Activated gamma-delta T cell (primary cell): ENCODE data around the gene LCNL1.
A peak's percentile ranks its signal among the peaks of the same experiment; 100 is the strongest.

Source experiments
- DNase-seq: peaks from one replicate; lab custom pipeline; 2025; lab: John Stamatoyannopoulos, UW

The LCNL1 gene

DNA sequence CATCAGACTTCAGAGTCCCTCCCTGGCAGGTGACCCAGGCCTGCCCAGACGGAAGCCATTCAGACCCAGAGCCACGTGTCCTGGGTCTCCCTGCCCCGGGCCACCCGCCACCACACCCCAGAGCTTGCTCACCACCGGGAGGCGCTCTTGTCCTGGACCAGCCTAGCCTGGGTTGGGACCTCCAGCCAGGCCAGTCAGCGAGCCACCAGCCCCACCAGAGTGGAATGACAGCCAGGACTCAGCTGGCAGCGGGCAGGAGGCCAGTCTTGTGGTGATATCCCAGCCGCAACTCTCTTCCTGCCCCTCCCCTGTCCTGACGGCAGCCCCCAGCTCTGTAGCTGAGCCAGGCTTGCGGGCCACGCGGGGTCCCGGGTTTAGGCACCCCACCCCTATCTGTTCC, 7.1 kb upstream of the LCNL1 start:
- no peak for DNase-seq

DNA sequence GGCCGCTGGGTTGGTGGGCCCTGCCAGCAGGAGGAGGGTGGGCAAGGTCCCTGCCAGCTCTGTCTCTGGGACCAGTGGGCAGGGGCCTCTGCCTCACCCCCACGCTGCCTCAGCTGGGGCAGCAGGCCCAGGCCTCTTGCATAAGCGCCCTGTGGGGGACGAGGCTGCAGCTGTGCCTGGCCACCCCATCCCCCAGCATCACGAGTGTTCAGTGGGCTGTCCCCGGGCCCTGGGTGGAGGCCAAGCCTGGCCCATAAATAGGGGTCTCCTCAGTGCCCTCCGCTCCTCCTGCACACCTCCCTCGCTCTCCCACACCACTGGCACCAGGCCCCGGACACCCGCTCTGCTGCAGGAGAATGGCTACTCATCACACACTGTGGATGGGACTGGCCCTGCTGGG, 5.6 kb upstream of the LCNL1 start, which contains the start of gene PTGDS:
TSS of gene PTGDS (plus strand) at position 282 of the 400 bp plus-strand sequence. CDS start at position 357, 75 bp downstream.
- DNase-seq: no peak

DNA sequence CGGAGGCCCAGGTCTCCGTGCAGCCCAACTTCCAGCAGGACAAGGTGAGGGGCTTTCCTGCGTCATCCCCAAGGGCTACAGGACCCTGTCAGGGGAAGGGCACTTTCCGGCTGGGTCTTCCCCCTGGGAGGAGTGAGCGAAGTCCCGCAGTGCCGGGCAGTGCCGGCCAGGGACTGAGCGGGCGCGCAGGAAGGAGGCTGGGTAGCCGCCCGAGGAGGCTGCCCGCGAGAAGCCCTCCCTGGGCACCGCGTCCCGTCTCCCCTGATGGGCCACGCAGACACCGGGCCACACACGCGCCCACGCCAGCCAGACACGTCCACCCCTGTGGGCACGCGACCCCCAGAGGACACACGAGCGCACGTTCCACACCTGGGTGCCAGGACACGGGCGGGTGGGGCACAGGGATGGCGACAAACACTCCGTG, 5.1 kb upstream of the LCNL1 start:
- DNase-seq: no peak

DNA sequence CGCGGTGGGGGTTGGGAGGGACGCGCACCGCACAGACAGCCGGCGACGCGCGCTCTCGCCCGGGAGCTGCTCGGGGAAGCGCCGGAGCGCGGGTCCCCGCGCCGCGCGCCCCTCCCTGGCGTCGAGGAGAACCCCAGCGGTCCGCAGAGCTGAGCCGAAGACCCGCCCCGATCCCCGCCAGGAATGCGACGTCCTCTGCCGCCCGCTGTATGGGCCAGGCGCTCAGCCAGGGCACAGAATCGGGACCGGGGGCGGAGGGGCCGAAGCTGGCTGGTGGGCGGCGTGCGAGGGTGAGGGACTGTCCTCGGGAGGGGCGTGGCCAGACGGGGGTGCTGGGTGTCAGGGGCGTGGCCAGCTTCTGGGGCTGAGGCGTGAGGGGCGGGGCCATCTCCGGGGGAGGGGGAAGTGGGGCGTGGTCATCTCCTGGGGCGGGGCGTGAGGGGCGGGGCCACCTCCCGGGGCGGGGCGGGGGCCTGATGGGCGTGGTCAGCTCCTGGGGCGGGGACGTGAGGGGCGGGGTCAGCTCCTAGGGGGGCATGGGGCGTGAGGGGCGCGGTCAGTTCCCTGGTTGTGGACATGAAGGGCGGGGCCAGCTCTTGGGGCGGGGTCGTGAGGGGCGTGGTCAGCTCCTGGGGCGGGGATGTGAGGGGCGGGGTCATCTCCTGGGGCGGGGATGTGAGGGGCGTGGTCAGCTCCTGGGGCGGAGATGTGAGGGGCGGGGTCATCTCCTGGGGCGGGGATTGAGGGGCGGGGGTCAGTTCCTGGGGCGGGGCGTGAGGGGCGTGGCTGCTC, 4.5 kb upstream of the LCNL1 start:
- peak; percentile 75 for DNase-seq

DNA sequence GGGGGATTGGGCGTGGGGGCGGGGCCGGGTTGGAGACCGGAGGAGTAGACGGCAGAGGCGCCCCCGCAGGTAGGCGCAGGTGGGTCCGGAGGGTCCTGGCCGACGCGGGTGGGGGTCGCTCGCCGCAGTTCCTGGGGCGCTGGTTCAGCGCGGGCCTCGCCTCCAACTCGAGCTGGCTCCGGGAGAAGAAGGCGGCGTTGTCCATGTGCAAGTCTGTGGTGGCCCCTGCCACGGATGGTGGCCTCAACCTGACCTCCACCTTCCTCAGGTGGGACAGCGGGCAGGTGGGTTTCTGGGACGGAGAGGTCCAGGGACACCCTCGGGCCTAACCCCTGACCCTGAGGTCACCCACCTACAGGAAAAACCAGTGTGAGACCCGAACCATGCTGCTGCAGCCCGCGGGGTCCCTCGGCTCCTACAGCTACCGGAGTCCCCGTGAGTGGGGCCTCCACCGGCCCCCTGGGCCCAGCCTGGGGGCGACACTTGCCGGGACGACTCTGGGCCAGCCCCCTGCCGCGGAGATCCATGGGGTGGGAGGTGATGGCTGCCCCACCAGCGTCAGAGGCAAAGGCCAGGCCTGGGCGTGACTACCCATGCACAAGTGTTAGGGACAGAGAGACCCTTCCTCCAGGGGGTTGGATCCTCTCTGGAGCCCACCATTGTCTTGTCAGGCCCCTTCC, 3.8 kb upstream of the LCNL1 start:
- DNase-seq: no peak

DNA sequence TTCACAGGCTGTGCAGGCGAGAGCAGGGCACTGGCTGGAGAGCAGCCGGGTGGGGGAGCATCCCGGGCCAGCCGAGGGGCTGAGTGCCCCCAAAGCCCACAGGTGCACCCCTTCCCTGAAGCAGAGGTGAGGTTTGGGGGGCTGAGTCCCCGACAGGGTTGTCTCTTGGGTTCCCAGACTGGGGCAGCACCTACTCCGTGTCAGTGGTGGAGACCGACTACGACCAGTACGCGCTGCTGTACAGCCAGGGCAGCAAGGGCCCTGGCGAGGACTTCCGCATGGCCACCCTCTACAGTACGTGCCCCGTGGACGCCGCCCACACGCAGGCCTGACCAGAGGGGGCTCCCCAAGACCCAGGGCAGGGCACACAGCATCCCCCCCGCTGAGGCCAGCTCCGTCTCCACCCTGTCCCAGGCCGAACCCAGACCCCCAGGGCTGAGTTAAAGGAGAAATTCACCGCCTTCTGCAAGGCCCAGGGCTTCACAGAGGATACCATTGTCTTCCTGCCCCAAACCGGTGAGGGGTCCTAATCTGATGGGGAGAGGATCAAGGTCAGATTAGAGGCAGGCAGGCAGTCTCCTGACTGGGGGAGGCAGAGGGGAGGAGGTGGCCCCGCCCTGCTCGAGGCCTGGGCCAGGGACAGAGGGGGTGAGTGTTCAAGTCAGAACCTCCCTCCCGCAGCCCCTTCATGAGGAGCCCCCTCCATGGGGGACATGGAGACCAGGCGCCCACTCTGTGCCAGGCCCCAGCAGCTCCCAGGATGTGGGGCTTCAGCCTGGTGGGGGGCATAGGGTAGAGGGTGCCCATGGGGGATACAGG, 2.8 kb upstream of the LCNL1 start:
- no peak for DNase-seq

DNA sequence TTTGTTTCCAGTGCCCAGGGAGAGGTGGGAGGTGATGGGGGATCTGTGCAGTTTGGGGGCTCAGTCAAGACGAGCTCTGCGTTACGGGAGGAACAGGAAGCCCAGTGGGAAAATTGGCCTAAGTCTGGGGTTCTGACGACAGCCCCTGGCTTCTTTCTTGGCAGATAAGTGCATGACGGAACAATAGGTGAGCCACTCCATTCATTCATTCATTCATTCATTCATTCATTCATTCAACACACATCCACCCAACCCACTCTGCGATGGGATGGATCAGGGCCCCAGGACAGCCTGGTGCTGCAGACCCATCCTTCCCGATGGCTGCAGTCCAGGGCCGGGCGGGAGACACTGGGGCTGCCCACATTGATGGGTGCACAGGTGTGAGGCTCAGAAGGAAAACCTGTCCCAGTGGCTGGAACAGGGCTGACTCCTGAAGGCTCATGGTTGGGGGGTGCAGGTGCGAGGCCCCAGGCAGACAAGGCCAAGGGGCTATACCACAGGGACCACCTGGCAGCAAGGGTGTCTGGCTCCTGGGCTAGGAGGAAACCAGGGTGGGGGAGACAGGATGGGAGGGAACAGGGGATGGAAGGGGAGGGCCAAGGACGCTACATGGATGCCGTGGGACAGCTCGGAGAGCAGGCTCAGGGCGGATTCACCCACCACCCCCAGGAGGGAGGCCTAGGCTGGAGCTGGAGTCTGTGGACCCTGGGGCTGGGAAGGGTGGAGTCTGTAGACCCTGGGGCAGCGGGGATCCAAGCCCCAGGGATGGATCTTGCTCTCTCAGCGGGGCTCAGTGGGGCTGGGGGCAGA, 1.9 kb upstream of the LCNL1 start:
- DNase-seq: no peak

DNA sequence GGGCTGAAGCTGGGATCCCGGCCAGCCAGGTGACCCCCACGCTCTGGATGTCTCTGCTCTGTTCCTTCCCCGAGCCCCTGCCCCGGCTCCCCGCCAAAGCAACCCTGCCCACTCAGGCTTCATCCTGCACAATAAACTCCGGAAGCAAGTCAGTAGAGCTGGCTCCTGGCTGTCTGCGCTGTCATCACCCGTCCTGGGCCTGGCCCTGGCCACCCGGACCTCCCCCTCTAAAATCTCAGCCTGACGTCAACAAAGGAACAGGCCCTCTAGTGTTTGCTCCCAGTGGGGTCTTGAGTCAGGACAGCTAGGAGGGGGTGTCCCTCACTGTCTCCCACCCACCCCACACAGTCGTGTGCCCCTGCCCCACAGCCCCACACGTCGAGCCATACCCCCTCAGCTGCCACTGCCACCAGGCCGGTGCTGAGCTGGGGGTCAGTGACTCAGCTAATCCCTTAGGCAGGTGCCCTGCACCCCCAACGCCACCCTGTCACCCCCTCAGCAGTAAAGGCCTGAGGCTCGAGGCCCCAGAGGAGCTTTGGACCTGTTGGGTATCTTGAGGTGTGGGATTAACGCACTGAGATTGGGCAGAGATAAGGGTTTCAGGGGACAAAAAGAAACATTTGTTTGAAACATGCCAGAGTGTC, 1.1 kb upstream of the LCNL1 start:
- no peak for DNase-seq

DNA sequence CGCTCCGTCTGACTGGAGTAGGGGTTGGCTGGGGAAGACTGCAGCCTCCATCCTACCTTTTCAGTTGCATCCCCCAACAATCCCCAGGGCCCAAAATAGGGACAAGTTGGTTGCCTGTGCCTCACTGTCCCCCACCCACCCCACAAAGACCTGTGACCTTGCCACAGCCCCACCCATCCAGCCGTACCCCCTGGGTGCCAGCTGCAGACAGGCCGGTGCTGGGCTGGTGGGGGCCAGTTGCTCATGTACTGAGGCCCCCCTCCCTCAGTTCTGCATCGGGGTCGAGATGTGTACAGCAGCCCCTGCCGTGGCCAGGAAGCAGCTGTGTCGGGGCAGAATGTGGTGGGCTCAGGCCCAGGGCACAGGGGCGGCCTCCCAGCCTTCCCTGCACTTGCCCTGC, 374 bp downstream of the LCNL1 start:
- DNase-seq: no peak

DNA sequence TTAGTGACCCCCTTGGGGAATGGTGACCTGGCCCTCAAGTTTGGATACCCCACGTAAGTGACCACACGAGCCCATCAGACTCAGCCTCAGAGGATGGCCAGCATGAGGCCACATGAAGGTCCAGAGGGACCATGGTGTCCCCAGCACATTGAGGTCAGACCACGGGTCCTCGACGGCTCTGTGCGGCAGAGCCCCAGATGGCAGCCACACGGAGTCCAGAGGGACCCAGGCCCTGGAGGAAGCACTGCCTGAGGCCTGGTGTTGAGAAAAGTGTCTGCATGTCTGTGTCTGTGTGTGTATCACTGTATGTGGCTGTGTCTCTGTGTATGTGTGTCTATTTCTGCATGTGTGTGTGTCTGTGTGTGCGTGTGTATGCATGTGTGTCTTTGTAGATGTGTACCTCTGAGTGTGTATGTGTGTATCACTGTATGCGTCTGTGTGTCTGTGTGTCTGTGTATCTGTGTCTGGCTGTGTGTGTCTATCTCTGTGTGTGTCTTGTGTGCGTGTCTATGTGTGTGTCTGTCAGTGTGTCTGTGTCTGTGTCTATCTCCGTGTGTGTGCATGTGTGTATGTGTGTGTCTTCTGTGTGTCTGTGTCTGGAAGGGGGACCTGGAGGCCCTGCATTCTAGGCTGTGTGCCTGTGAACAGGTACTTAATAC, 992 bp downstream of the LCNL1 start:
- no peak for DNase-seq

DNA sequence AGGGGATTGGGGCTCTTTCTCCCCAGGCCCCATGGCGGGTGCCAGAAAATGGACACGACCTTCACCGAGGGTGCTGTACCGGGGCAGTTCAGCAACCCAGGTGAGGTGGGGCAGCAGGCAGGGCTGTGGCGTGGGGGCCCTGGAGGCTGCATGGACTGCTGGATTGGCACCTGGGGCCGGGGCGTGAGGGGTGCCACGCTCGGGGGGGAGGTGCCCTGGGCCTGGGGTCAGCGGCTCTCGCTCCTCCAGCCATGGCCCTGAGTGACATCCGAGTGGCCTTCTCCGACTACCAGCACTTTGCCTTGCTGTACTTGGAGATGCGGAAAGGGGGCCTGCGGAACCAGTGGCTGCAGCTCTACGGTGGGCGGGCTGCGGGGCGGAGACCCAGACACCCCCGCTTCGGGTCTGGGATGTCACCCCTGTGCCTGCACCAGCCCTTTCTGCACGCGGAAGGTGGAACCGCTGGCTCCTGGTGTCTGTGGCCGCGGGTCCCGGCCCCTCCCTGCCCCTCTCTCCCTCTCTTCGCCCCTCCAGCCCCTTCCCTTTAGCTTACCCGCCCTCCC, 1.8 kb downstream of the LCNL1 start:
- DNase-seq: no peak

DNA sequence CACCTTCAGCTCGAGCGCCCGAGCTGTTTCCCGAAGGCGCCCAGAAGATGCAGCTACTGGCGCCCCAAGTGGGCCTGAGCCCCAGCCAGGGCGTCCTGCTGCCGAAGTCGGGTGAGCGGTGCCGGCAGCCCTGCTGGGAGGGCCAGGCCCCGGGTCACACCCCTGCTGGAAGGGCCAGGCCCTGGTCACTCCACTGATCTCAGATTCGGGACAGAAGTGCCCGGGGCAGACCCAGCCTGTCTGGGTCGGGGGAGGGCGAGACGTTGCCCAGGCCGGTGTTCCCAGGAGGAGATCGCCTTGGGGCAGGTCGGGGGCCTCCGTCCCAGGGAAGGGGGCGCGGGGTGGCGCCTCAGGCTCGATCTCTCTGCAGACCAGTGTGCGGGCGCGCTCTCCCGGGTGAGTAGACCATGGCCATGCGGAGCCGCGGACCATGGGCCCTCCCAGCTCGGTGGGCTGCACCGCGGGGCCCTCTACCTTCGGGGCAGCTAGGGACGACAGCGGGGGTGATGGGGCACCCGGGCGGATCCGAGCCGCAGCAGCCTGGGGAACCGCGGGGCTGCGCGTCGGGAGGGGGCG, 2.3 kb downstream of the LCNL1 start:
- DNase-seq: no peak

DNA sequence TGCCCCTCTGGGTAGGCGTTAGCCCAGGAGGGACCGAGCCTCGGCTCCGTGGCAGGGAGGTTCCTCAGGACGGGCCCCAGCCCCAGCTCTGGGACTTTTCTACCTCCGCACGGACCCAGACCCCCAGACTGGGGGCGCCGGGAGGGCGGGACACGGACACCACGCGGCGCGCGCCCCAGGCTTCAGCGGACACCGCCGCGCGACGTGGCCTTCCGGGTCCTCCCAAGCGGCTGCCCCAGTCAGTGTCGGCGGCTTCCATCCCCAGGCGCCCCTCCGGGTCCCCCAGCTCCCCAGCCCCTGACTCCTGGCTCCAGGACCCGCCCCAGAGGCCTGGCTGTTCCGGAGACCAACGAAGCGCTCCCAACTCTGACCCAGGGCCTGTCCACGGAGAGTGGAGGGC, 3.1 kb downstream of the LCNL1 start:
- DNase-seq: no peak

DNA sequence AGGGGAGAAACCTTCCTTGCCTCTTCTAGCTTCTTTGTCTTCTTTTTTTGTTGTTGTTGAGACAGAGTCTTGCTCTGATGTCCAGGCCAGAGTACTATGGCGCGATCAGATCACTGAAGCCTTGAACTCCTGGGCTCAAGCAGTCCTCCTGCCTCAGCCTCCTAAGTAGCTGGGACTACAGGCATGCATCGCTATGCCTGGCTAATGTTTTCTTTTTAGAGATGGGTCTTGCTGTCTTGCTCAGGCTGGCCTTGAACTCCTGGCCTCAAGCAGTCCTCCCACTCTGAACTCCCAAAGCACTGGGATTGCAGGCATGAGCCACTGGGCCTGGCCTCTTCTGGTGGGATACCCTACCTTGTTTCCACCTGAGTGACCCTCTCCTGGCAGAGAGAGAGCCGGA, 6.1 kb downstream of the LCNL1 start:
- no peak for DNase-seq

DNA sequence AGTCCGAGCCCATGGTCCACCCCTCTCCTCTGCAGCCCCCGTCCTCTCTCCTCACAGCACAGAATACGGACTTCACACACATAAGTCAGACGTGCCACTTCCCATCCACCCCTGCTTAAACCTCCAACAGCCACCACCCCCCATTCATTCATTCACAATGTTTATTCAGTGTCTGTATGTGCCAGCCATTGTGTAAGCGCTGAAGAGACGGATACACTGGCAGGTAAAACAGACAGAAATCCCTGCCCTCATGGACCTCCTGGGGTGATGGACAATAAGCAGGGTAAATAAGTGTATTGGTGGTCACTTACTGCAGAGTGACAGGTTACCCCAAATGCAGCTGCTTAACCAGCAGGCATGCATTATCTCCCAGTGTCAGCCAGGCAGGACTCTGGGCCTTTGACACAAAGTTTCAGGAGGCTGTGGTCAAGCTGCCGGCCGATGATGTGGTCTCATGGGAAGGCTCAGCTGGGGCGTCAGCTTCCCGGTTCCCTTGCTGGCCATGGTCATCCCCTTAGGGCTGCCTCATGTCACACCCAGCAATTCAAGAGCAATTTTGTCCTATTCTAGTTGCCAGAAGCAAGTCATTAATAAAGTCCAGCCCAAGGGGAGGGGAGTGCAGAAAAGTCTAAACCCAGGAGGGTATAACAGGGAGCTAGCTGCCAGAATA, 7.6 kb downstream of the LCNL1 start:
- no peak for DNase-seq

DNA sequence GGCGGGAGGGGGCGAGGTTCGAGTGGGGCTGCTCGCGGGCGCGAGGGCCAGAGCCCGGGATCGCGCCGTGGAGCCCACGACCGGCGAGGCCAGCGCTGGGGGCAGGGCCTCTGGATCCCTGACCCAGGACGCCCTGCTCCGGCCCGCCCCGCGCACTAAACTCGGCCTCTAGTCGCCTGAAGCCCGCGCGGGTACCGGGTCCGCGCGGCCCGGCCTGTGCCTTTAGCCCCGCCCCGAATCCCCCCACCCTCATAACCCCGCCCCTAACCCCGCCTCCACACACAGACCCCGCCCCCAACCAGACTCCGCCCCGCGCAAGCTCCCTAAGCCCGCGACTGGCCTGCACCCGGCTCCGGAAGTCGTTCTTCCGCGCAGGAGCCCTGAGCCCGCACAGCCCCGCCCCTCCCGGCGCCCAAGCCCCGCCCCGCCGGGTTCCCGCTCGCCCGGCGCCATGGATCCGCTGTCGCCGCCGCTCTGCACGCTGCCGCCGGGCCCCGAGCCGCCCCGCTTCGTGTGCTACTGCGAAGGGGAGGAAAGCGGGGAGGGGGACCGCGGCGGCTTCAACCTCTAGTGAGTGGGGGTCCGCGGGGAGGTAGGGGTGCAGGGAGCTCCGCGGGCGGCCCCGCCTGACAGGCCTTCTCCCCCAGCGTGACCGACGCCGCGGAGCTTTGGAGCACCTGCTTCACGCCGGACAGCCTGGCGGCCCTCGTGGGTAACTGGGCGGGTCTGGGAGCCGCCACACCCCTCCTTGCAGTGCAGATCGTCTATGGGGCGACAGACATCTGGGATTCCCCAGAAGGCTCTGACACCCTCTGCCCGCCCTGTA, 9.4 kb downstream of the LCNL1 start, which contains the start of gene PAXX:
TSS of gene PAXX (plus strand) at position 430 of the 826 bp plus-strand sequence. CDS start at position 452, 22 bp downstream.
- DNase-seq: peak; percentile 85

DNA sequence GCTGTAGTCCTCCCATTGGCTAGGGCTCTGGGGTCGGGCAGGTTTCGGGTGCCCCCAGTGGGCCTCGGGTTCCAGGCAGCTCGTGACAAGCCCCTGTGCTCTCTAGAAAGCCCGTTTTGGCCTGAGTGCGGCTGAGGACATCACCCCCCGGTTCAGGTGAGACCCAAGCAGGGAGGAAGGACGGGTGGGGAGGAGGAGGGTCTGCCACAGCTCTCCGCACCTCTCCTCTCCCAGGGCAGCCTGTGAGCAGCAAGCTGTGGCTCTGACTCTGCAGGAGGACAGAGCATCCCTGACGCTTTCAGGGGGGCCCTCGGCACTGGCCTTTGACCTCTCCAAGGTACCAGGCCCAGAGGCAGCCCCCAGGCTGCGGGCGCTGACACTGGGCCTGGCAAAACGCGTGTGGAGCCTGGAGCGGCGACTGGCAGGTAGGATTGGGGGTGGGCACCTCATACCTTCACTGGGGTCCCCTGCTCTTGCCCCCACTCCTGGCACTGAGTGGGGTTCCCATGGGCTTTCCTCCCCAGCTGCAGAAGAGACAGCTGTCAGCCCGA, 10.1 kb downstream of the LCNL1 start:
- DNase-seq: no peak
